Glutamatergic neuron (in vitro differentiated cells): ENCODE measurements around the gene FASTK. TPM values are rescaled to one million over a fixed set of nuclear protein-coding genes. Genes with fewer than 3 reads are reported as not detected.
A peak's percentile ranks its signal among the peaks of the same experiment; 100 is the strongest.

Source experiments
- DNase-seq: peaks from one replicate; pipeline ENCODE4 v3.0.0; 2022
- H3K27ac Mint-ChIP-seq: one replicate; pipeline ENCODE4 v1.8.0; 2020; ENCODE audit warnings: mild to moderate bottlenecking, mixed read lengths, inconsistent platforms; ENCODE audit not compliant: unreplicated experiment
- H3K27me3 Mint-ChIP-seq: one replicate; pipeline ENCODE4 v1.8.0; 2020; ENCODE audit warnings: mild to moderate bottlenecking, moderate library complexity, mixed read lengths, inconsistent platforms; ENCODE audit not compliant: unreplicated experiment
- H3K36me3 Mint-ChIP-seq: one replicate; pipeline ENCODE4 v1.8.0; 2020; ENCODE audit warnings: mild to moderate bottlenecking, mixed read lengths, inconsistent platforms; ENCODE audit not compliant: unreplicated experiment
- H3K4me1 Mint-ChIP-seq: one replicate; pipeline ENCODE4 v1.8.0; 2020; ENCODE audit warnings: mild to moderate bottlenecking, low read depth, mixed read lengths, inconsistent platforms; ENCODE audit not compliant: unreplicated experiment
- H3K4me3 Mint-ChIP-seq: one replicate; pipeline ENCODE4 v1.8.0; 2020; ENCODE audit warnings: mild to moderate bottlenecking, mixed read lengths, inconsistent platforms; ENCODE audit not compliant: unreplicated experiment
- H3K9me3 Mint-ChIP-seq: one replicate; pipeline ENCODE4 v1.8.0; 2020; ENCODE audit warnings: mild to moderate bottlenecking, moderate library complexity, mixed read lengths, inconsistent platforms; ENCODE audit not compliant: unreplicated experiment
- total RNA-seq: library from RNA; stranded (reverse); fragmentation: NEBNext Ultra II Directional; extraction: Animal tissue kit (Norgen Biotek cat#: 25700); gene quantifications from one replicate; pipeline ENCODE4 v1.2.1, GENCODE V29; 2021; ENCODE audit not compliant: unreplicated experiment
- TF ChIP-seq, protein P1 (sequence below): fragments of 200-600 bp; sonication (generic); IDR thresholded peaks from one replicate; pipeline ENCODE4 v1.5.0; 2021; ENCODE audit not compliant: partially characterized antibody, unreplicated experiment

FASTK gene
- total RNA-seq, 1 donor from 2014 or later = 64.7 TPM

DNA sequence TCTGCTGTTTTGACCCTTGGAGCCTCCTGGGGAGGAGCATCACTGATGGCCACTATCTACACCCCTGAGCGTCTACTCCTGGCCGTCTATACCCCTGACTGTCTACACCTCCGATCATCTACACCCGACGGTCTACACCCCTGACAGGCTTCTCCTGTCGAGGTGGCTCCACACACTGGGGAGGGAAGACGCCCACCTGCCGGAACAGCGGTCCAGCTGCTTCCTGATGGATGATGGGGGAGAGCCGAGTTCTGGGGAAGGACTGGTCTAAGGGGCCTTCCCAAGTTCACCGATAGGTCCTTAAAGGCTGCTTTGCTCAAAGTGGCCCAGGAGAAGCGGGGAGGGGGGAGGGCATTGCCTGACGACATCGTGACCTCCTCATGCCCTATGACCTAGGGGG lies 47.5 kb upstream of the FASTK start:
- H3K9me3 Mint-ChIP-seq = peaks cover 24% of the 10 kb centered on the region
- H3K36me3 Mint-ChIP-seq = no peaks in the 10 kb centered on the region
- TF ChIP-seq, protein P1, sequence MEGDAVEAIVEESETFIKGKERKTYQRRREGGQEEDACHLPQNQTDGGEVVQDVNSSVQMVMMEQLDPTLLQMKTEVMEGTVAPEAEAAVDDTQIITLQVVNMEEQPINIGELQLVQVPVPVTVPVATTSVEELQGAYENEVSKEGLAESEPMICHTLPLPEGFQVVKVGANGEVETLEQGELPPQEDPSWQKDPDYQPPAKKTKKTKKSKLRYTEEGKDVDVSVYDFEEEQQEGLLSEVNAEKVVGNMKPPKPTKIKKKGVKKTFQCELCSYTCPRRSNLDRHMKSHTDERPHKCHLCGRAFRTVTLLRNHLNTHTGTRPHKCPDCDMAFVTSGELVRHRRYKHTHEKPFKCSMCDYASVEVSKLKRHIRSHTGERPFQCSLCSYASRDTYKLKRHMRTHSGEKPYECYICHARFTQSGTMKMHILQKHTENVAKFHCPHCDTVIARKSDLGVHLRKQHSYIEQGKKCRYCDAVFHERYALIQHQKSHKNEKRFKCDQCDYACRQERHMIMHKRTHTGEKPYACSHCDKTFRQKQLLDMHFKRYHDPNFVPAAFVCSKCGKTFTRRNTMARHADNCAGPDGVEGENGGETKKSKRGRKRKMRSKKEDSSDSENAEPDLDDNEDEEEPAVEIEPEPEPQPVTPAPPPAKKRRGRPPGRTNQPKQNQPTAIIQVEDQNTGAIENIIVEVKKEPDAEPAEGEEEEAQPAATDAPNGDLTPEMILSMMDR = no peak
- no peak overlapping the region for H3K27ac Mint-ChIP-seq
- DNase-seq = no peak
- peak overlapping the region; percentile 79 for H3K4me3 Mint-ChIP-seq
- H3K27me3 Mint-ChIP-seq = peaks cover 34% of the 10 kb centered on the region
- peaks cover 31% of the 10 kb centered on the region for H3K4me1 Mint-ChIP-seq

DNA sequence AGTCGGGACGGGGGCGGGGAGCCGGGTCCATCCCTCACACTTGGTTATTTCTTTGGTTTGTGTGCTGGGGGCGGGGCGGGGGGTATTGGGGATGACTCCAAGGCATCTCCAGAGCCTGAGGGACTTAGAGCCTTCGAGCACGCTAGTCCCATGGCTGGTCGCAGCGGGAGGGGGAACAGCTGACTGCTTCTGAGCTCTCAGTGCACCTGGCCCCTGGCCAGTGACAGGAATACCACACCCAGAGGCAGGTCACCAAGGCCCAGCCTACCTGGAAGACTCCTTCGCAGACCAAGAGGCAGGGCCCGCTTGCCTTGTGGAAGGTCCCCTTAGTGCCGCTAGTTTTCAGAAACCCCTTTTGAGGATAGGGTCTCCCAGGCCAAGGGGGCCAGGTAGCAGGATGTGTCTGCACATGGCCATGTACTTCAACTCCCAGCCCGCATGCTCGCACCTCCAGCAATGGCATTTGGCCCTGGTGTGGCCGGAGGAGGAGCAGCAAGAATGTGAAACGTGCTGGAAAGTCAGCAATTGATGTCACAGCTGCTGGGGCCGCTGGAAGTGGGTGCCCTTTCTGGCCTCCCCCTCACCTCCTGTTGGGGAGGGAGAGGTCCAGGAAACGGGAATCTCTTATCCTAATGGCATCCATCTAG lies 46.0 kb upstream of the FASTK start:
- DNase-seq = no peak
- H3K27ac Mint-ChIP-seq = peak overlapping the region; percentile 33
- H3K9me3 Mint-ChIP-seq = peaks cover 22% of the 10 kb centered on the region
- H3K4me3 Mint-ChIP-seq = peak overlapping the region; percentile 79
- peaks cover 32% of the 10 kb centered on the region for H3K4me1 Mint-ChIP-seq
- no peaks in the 10 kb centered on the region for H3K36me3 Mint-ChIP-seq
- H3K27me3 Mint-ChIP-seq = peaks cover 30% of the 10 kb centered on the region
- TF ChIP-seq, protein P1 = no peak

DNA sequence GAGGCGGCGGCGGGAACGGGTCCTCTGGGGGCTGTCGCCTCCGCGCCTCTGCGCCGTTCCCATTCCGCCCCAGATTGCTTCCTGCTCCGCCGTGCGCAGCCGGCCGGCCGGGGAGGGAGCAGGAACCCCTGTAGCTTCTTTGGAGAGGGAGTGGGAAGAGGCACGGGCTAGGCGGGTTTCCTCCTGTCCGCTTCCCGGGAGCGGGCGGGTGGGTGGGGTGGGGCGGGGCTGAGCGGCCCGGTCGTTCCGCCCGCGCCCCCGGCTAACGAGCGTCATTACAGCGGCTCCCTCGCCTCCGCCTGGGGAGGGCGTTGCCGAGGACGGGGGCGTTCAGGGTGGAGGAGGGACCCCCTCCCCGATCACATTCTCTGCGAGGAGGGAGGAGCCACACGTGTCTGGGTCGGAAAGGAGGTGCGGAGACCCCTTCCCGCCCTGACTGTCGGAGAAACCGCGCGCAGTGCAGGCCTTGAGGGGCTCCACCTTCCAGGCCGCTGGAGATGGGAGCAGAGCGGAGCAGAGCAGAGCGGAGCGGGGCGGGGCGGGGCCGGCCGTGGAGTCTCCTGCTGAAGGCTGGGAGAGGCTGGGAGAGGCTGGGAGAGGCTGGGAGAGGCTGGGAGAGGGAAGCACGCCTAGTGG lies 45.4 kb upstream of the FASTK start:
- Mint-ChIP-seq H3K27me3 (peaks cover 30% of the 10 kb centered on the region), H3K4me1 (peaks cover 33% of the 10 kb centered on the region), H3K36me3 (no peaks in the 10 kb centered on the region), H3K4me3 (peak overlapping the region; percentile 83), H3K9me3 (peaks cover 21% of the 10 kb centered on the region), H3K27ac (peak overlapping the region; percentile 79)
- TF ChIP-seq, protein P1 = no peak
- DNase-seq = peak; percentile 77

DNA sequence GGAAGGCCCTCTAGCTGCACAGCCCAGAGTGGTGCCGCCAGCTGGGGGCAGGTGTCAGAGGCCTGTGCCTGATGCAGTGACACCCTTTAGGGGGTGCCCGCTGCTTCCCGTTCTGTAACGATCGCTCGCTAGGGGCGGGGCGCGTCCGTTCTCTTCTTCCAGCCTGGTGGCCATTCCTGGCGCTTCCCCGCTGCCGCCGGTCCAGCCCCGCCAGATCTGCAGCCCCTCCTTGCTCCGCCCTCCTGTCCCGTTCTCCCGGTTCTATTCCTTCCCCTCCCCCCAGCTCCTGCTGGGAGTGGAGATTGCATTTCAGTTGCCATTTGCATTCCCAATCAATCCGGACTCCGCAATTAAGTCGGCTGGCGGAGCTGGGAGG lies 44.8 kb upstream of the FASTK start:
- H3K9me3 Mint-ChIP-seq = peaks cover 21% of the 10 kb centered on the region
- H3K27me3 Mint-ChIP-seq = peaks cover 29% of the 10 kb centered on the region
- no peaks in the 10 kb centered on the region for H3K36me3 Mint-ChIP-seq
- H3K4me3 Mint-ChIP-seq = peak overlapping the region; percentile 83
- H3K4me1 Mint-ChIP-seq = peaks cover 33% of the 10 kb centered on the region
- H3K27ac Mint-ChIP-seq = peak overlapping the region; percentile 79
- TF ChIP-seq, protein P1 = no peak
- DNase-seq = peak; percentile 84

DNA sequence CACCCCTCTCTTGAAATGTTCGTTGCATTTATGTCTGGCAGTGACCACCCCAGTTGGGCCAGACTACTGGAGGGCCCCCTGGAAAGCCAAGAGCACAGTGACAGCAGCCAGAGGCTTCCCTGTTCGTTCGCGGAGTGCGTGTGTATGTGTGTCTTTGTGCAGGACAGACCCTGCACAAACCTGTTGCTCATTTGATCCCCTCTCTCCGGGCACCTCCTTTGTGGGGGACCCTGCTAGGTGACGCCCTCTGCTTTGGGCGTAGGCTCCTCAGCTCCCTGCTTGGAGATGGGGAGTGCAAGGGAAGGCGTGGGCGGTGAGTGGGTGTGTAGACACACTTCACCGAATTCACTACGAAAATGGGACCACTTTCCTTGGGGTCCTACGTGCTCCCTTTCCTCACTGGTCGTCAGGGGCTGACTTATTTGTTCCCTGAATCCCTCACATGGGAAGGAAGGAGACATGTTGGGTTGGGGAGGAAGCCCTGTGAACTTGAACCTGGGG lies 44.3 kb upstream of the FASTK start:
- no peaks in the 10 kb centered on the region for H3K36me3 Mint-ChIP-seq
- peak overlapping the region; percentile 83 for H3K4me3 Mint-ChIP-seq
- peaks cover 26% of the 10 kb centered on the region for H3K27me3 Mint-ChIP-seq
- H3K9me3 Mint-ChIP-seq = peaks cover 19% of the 10 kb centered on the region
- H3K27ac Mint-ChIP-seq = peak overlapping the region; percentile 79
- TF ChIP-seq, protein P1 = no peak
- no peak for DNase-seq
- H3K4me1 Mint-ChIP-seq = peaks cover 33% of the 10 kb centered on the region
